ENCODE data around the gene KIAA0319L. TPM values are rescaled to one million over a fixed set of nuclear protein-coding genes. Genes with fewer than 3 reads are reported as not detected.
A peak's percentile ranks its signal among the peaks of the same experiment; 100 is the strongest.
"Not testable (repeated sequence)": the region's sequence is repeated elsewhere in the genome, so short reads cannot be mapped to it uniquely, and the experiment has no call there.

Gene KIAA0319L
- 39.8 and 48.9 TPM in 2 replicates for total RNA-seq (2014; rRNA removed)
- 27.7 TPM for polyA plus RNA-seq (2012)

GRCh38 chr1:35557118-35557610 is at the start of gene KIAA0319L:
Gene KIAA0319L (minus strand): TSS chr1:35557403. CDS start chr1:35554491, 2,912 bp downstream.
- DNase-seq (ENCODE audit: low read depth) = peak; percentile 48

GRCh38 chr1:35605867-35606182 is 48.6 kb upstream of the KIAA0319L start:
- peak; percentile 56 for DNase-seq (ENCODE audit: low read depth)

GRCh38 chr1:35605071-35605866 is 48.1 kb upstream of the KIAA0319L start:
- no peak for DNase-seq (ENCODE audit: low read depth)

GRCh38 chr1:35603941-35604340 is 46.7 kb upstream of the KIAA0319L start:
- no peak for DNase-seq (ENCODE audit: low read depth)

GRCh38 chr1:35603468-35603867 is 46.3 kb upstream of the KIAA0319L start:
- no peak for DNase-seq (ENCODE audit: low read depth)

GRCh38 chr1:35600593-35600992 is 43.4 kb upstream of the KIAA0319L start:
- no peak for DNase-seq (ENCODE audit: low read depth)

GRCh38 chr1:35599411-35599810 is 42.2 kb upstream of the KIAA0319L start:
- no peak for DNase-seq (ENCODE audit: low read depth)

- no peak for DNase-seq (ENCODE audit: low read depth)
These were observed 41.7 kb upstream of the KIAA0319L start for GRCh38 chr1:35598895-35599294.

- no peak for DNase-seq (ENCODE audit: low read depth)
These were observed 40.7 kb upstream of the KIAA0319L start for GRCh38 chr1:35597870-35598269.

- no peak for DNase-seq (ENCODE audit: low read depth)
These were observed 38.5 kb upstream of the KIAA0319L start for GRCh38 chr1:35595684-35596083.

- DNase-seq (ENCODE audit: low read depth) = no peak
These were observed 37.0 kb upstream of the KIAA0319L start for GRCh38 chr1:35594005-35594760.

GRCh38 chr1:35592991-35593769 is 36.0 kb upstream of the KIAA0319L start:
- DNase-seq (ENCODE audit: low read depth) = no peak

GRCh38 chr1:35591211-35591610 is 34.0 kb upstream of the KIAA0319L start:
- DNase-seq (ENCODE audit: low read depth) = no peak

- DNase-seq (ENCODE audit: low read depth) = no peak
These were observed 33.4 kb upstream of the KIAA0319L start for GRCh38 chr1:35590476-35591040.

GRCh38 chr1:35589516-35590427 is 32.6 kb upstream of the KIAA0319L start:
- DNase-seq (ENCODE audit: low read depth) = no peak

- no peak for DNase-seq (ENCODE audit: low read depth)
These were observed 31.2 kb upstream of the KIAA0319L start for GRCh38 chr1:35588197-35588910.

- DNase-seq (ENCODE audit: low read depth) = no peak
These were observed 30.5 kb upstream of the KIAA0319L start for GRCh38 chr1:35587736-35588135.

- DNase-seq (ENCODE audit: low read depth) = no peak
These were observed 29.6 kb upstream of the KIAA0319L start for GRCh38 chr1:35586808-35587207.

GRCh38 chr1:35585805-35586204 is 28.6 kb upstream of the KIAA0319L start:
- DNase-seq (ENCODE audit: low read depth) = not testable (repeated sequence)

- DNase-seq (ENCODE audit: low read depth) = no peak
These were observed 28.1 kb upstream of the KIAA0319L start for GRCh38 chr1:35585281-35585680.
